HepG2 (cell line): ENCODE results near the gene TP73. TPM values are rescaled to one million over a fixed set of nuclear protein-coding genes. Genes with fewer than 3 reads are reported as not detected.

Source experiments
- CREM ChIP-seq, 2 experiments: sonication (generic) in 1 of 2; formaldehyde crosslinking in 1 of 2; IDR thresholded peaks; 2 replicates each; pipeline versions ENCODE4 v1.4.0 to v1.6.1; 2016 to 2020; ENCODE audit warnings: antibody characterized with exemption in 1 of 2, mild to moderate bottlenecking in 1 of 2, missing genetic modification reagents in 1 of 2
- FOSL2 ChIP-seq: sonication (generic); formaldehyde crosslinking; IDR thresholded peaks from 2 replicates; pipeline ENCODE4 v1.4.0; 2020; ENCODE audit warnings: missing genetic modification reagents
- FOXA1 ChIP-seq, 2 experiments: fragments of 450-650 bp in 1 of 2; sonication (generic) in 1 of 2; formaldehyde crosslinking in 1 of 2; IDR thresholded peaks; 2 replicates each; pipeline versions ENCODE4 v1.4.0 to v1.6.1; 2016 to 2020; ENCODE audit warnings: missing genetic modification reagents in 1 of 2
- FOXA3 ChIP-seq: IDR thresholded peaks from 2 replicates; pipeline ENCODE4 v1.6.1; 2016; ENCODE audit warnings: missing genetic modification reagents, missing compliant biosample characterization
- GATAD2A ChIP-seq: IDR thresholded peaks from 2 replicates; pipeline ENCODE4 v1.6.1; 2016
- HES4 ChIP-seq: sonication (generic); formaldehyde crosslinking; IDR thresholded peaks from 2 replicates; pipeline ENCODE4 v1.9.0; 2021; ENCODE audit warnings: mild to moderate bottlenecking, missing genetic modification reagents, borderline replicate concordance
- HOXA5 ChIP-seq: sonication (generic); formaldehyde crosslinking; IDR thresholded peaks from 2 replicates; pipeline ENCODE4 v1.4.0; 2020; ENCODE audit warnings: missing genetic modification reagents
- KLF16 ChIP-seq, 2 experiments: sonication (generic) in 1 of 2; formaldehyde crosslinking in 1 of 2; IDR thresholded peaks; 2 replicates each; pipeline versions ENCODE4 v1.6.1 to v1.8.0; 2016 to 2023; ENCODE audit warnings: missing genetic modification reagents in 2 of 2, missing compliant biosample characterization in 1 of 2
- PRDM4 ChIP-seq: sonication (generic); formaldehyde crosslinking; IDR thresholded peaks from 2 replicates; pipeline ENCODE4 v1.9.0; 2021; ENCODE audit warnings: missing genetic modification reagents, borderline replicate concordance
- REL ChIP-seq: sonication (generic); formaldehyde crosslinking; conservative IDR thresholded peaks from 2 replicates; pipeline ENCODE4 v1.8.0; 2022; ENCODE audit warnings: mild to moderate bottlenecking, missing genetic modification reagents, moderate library complexity
- TBX3 ChIP-seq: fragments of 450-650 bp; IDR thresholded peaks from 2 replicates; pipeline ENCODE4 v1.6.1; 2017; ENCODE audit warnings: antibody characterized with exemption, mild to moderate bottlenecking, inconsistent platforms, borderline replicate concordance
- TFDP2 ChIP-seq: sonication (generic); formaldehyde crosslinking; IDR thresholded peaks from 2 replicates; pipeline ENCODE4 v1.4.0; 2020; ENCODE audit warnings: missing genetic modification reagents
- ZNF510 ChIP-seq: sonication (generic); formaldehyde crosslinking; IDR thresholded peaks from 2 replicates; pipeline ENCODE4 v1.4.0; 2020; ENCODE audit warnings: low read depth, mild to moderate bottlenecking, missing genetic modification reagents
- ZNF547 ChIP-seq: sonication (generic); formaldehyde crosslinking; IDR thresholded peaks from 2 replicates; pipeline ENCODE4 v1.5.1; 2020; ENCODE audit warnings: mild to moderate bottlenecking, missing genetic modification reagents
- ZNF678 ChIP-seq: sonication (generic); formaldehyde crosslinking; IDR thresholded peaks from 2 replicates; pipeline ENCODE4 v1.4.0; 2020; ENCODE audit warnings: mild to moderate bottlenecking, missing genetic modification reagents
- ZSCAN20 ChIP-seq: sonication (generic); formaldehyde crosslinking; IDR thresholded peaks from 2 replicates; pipeline ENCODE4 v1.4.0; 2020; ENCODE audit warnings: missing genetic modification reagents, mild to moderate bottlenecking, borderline replicate concordance
- polyA plus RNA-seq, 8 experiments: library from polyadenylated mRNA; depleted of rRNA in 3 of 8; stranded (reverse) in 7 of 8; unstranded in 1 of 8; fragments of >200 nt; fragmentation: Illumina TruSeq in 4 of 8; extraction: Trizol in 4 of 8; gene quantifications; 2 replicates each; pipeline versions ENCODE4 v1.2.1 to v1.2.3, GENCODE V29; 2011 to 2016; ENCODE audit warnings: low read depth in 4 of 8, missing spikeins in 1 of 8, mixed read lengths in 1 of 8; ENCODE audit not compliant: insufficient read depth in 1 of 8
- total RNA-seq, 5 experiments: library from RNA; depleted of rRNA; stranded (reverse); fragments of >200 nt; fragmentation: Illumina TruSeq; extraction: Trizol; gene quantifications; 2 replicates each; pipeline ENCODE4 v1.2.3, GENCODE V29; 2016; ENCODE audit warnings: low read depth in 1 of 5
- TF ChIP-seq, protein P1 (sequence below): sonication (generic); formaldehyde crosslinking; IDR thresholded peaks from 2 replicates; pipeline ENCODE4 v1.4.0; 2020; ENCODE audit warnings: missing genetic modification reagents, borderline replicate concordance
- TF ChIP-seq, protein P2 (sequence below): sonication (generic); formaldehyde crosslinking; IDR thresholded peaks from 2 replicates; pipeline ENCODE4 v1.4.0; 2020; ENCODE audit warnings: mild to moderate bottlenecking, missing genetic modification reagents
- TF ChIP-seq, protein P3 (sequence below): sonication (generic); formaldehyde crosslinking; IDR thresholded peaks from 2 replicates; pipeline ENCODE4 v1.5.1; 2020; ENCODE audit warnings: mild to moderate bottlenecking, moderate library complexity, missing genetic modification reagents

TP73 gene
- total and polyA plus RNA-seq, 2 of the 13 experiments (the other 11 are each of a cell fraction or from before 2014, with no cell fraction given), result 0.49 to 1.1 TPM

DNA sequence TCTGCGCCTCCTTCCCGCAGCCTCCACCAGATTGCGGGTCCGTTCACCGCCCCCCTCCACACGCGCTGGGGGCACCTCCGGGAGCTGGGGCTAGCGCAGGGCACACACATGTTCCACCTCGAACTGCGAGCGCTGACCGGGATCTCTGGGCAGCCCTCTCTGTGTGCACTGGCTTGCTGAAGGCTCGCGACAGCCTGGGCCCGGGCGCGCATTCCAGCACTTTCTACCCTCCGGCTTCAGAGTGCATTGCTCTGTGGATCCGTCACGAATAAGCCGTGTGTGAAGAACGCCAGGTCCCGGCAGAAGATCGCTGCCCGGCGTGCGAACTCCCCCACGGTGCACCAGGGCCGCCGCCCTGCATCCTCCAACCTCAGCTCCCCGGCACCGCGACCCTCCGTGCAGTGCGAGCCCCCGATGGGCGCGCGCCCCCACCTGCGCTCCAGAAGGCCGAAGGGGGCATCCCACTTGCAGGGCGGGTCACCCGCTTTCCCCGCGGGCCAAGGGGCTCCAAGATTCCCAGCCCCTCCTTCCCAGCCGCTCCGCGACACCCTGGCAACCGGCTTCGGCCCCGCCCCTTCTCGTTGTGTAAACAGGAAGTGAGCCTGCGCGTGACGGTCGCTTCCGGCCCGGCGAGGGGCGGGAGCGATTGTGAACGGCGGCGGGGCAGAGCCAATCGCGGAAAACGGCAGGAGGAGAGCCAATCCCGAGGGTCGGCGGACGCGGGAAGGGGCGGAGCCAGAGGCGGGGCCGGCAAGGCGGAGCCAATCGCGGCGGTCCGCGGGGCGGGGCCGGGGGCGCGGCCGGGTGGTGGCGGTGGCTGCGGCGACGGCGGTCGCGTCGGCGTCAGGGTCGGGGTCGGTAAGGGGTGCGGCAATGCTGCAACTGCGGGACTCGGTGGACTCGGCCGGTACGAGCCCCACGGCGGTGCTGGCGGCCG lies 27.8 kb upstream of the TP73 start, which contains the start of gene TPRG1L (continued):
- TF ChIP-seq TFDP2 (no peak), ZNF547 (CRISPR knock-in tag) (0 out of 2 replicates have a peak, but pooled peaks have one; percentile 51), FOXA3 (CRISPR knock-in tag) (peak; percentile 97), FOXA1 (IDR thresholded peaks at IDR 0.05) (peak; percentile 63; the same call in 1 of the 2 replicates), FOXA1 (CRISPR knock-in tag; IDR thresholded peaks at IDR 0.05) (peak; percentile 100), ZNF678 (0 out of 2 replicates have a peak, but pooled peaks have one; percentile 55), TBX3 (0 out of 2 replicates have a peak, but pooled peaks have one; percentile 16), ZSCAN20 (CRISPR knock-in tag) (0 out of 2 replicates have a peak, but pooled peaks have one; percentile 20), GATAD2A (CRISPR knock-in tag) (peak; percentile 25; the same call in 1 of the 2 replicates), PRDM4 (no peak), ZNF510 (CRISPR knock-in tag) (0 out of 2 replicates have a peak, but pooled peaks have one; percentile 4), HES4 (CRISPR knock-in tag) (peak; percentile 48; the same call in 1 of the 2 replicates), CREM (IDR thresholded peaks at IDR 0.05) (peak; percentile 60), CREM (CRISPR knock-in tag; IDR thresholded peaks at IDR 0.05) (0 out of 2 replicates have a peak, but pooled peaks have one; percentile 18), REL (CRISPR knock-in tag) (0 out of 2 replicates have a peak, but pooled peaks have one; percentile 36), KLF16 (CRISPR knock-in tag; IDR thresholded peaks at IDR 0.05) (peak in 1 of 2 experiments; percentile 84; a peak in 1 of 4 replicates), FOSL2 (CRISPR knock-in tag) (peak; percentile 25; the same call in 1 of the 2 replicates), HOXA5 (CRISPR knock-in tag) (peak; percentile 76; the same call in 1 of the 2 replicates)
- TF ChIP-seq, protein P1, sequence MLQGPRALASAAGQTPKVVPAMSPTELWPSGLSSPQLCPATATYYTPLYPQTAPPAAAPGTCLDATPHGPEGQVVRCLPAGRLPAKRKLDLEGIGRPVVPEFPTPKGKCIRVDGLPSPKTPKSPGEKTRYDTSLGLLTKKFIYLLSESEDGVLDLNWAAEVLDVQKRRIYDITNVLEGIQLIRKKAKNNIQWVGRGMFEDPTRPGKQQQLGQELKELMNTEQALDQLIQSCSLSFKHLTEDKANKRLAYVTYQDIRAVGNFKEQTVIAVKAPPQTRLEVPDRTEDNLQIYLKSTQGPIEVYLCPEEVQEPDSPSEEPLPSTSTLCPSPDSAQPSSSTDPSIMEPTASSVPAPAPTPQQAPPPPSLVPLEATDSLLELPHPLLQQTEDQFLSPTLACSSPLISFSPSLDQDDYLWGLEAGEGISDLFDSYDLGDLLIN, result peak; percentile 63; the same call in 1 of the 2 replicates
- TF ChIP-seq, protein P2, sequence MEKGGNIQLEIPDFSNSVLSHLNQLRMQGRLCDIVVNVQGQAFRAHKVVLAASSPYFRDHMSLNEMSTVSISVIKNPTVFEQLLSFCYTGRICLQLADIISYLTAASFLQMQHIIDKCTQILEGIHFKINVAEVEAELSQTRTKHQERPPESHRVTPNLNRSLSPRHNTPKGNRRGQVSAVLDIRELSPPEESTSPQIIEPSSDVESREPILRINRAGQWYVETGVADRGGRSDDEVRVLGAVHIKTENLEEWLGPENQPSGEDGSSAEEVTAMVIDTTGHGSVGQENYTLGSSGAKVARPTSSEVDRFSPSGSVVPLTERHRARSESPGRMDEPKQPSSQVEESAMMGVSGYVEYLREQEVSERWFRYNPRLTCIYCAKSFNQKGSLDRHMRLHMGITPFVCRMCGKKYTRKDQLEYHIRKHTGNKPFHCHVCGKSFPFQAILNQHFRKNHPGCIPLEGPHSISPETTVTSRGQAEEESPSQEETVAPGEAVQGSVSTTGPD (CRISPR knock-in tag), result no peak
- TF ChIP-seq, protein P3, sequence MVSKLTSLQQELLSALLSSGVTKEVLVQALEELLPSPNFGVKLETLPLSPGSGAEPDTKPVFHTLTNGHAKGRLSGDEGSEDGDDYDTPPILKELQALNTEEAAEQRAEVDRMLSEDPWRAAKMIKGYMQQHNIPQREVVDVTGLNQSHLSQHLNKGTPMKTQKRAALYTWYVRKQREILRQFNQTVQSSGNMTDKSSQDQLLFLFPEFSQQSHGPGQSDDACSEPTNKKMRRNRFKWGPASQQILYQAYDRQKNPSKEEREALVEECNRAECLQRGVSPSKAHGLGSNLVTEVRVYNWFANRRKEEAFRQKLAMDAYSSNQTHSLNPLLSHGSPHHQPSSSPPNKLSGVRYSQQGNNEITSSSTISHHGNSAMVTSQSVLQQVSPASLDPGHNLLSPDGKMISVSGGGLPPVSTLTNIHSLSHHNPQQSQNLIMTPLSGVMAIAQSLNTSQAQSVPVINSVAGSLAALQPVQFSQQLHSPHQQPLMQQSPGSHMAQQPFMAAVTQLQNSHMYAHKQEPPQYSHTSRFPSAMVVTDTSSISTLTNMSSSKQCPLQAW (CRISPR knock-in tag), result 0 out of 2 replicates have a peak, but pooled peaks have one; percentile 27
